Stimulated activated CD4-positive, alpha-beta T cell treated with anti-CD3 and anti-CD28 coated beads, Interleukin-15, amount 100 ng/mL, for 48 hours (primary cell): ENCODE results near the gene GPR158.

Experiments
- DNase-seq, 2 donors: peaks; one replicate each; pipeline ENCODE4 v3.0.0-alpha.2; 2020; ENCODE audit warnings: low read depth in 2 of 2

The GPR158 gene

DNA sequence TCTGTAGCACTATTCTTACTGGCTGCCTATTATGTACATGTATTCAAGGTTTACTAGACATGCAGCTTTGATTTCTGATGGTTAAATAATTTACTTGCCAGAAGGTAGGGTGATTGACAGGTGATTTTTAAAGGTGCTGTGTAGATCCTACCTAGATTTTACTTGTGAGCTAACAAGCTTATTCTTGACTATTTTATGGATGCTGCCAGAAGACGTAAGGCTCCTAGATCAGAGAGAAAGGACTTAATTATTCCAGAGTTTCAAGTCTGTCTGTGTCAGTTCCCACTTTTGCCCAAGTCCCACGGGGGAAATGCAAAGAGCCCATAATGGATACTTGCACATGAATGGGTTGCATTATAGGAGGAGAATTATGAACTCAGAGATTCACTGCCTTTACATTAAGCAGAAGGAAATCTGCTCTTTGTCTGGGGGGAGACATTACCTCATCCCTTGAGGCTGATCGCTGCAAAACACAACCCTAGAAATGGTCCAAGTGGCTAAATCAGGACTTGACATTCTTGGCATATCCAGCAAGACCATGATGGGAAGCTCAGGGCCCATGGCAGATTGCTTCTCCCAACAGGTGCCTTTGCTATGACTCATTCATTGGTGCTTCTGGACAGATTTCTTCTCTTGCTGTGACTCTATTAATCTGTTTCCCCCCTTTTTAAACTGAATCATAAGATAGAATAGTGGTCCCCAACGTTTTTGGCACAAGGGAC lies 32.1 kb downstream of the GPR158 start:
- DNase-seq = no peak

DNA sequence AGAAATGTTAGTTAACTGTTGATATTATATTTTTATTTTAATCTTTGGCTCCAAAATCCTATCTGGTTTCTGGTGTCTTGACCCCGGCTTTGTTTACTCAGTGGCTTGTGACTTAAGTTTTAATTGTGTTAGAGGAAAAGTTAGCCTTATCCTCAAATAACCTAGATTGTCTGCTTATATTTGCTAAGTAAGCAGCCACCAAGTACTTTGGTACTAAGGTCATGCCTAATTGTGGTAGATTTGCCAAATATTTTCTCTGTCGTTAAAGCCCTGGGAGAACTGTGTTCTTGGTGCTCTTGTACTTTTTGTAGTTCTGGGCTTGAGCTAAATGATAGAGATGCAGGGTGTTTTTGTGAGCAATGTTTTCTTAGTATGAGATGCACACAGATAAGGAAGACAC lies 34.8 kb downstream of the GPR158 start:
- no peak for DNase-seq

DNA sequence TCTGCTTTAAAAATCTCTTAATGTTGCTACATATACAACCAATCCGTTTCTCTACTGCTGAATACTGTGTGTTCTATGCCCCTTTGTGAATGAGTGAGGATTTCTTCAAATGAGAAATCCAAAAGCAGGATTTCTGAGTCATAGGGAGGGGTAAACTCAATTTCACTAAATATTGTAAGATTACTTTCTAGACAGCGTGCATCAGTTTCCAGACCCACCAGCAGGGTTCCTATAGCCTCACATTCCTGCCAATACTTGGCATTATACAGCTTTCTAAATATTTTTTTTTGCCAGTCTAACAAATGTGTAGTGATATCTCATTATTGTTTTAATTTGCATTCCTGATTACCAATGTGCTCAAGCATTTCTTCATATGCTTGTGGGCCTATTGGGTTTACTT lies 35.5 kb downstream of the GPR158 start:
- no peak for DNase-seq

DNA sequence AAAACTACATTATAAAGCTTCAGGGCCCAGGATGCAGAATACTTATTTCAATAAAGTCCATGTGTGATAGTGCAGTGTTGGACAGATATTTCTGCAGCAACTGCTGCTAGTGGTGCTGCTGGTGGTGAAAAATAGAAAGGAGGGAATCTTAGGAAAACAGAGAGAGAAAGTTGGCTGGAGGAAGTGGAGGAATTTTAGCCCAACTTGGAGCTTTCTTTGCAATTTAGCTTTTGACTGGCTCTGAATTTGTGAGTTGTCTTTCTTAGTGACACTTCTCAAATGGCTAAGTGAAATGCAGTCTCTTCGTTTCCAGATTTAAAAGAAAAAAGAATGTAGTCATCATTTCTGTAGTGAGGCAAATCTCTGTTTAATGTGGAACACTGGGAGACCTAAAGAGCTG lies 45.4 kb downstream of the GPR158 start:
- no peak for DNase-seq

DNA sequence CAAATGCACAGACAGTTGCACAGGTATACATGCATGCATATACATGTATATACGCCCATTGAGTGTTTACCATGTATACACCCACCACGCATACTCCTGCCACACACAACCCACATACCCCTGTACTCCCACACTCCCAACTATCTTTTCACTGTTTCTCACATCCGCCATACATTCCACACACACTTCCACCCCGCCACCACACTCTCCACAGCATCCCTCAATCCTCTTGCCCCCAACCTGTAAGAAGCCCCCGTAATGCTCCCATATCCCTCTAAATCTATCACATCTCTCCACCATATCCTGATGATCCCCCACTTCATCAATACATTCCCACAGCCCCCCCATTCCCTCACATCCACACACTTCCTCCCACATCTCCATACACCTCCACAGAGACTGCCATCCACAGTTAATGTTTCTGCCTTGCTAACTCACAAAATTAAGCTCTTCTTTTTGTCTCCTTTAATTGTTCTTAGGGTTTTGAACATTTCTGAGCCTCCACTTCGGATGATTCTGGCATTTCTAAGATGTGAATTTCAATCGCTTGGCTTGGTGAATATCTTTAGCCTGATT lies 47.4 kb downstream of the GPR158 start:
- no peak for DNase-seq

DNA sequence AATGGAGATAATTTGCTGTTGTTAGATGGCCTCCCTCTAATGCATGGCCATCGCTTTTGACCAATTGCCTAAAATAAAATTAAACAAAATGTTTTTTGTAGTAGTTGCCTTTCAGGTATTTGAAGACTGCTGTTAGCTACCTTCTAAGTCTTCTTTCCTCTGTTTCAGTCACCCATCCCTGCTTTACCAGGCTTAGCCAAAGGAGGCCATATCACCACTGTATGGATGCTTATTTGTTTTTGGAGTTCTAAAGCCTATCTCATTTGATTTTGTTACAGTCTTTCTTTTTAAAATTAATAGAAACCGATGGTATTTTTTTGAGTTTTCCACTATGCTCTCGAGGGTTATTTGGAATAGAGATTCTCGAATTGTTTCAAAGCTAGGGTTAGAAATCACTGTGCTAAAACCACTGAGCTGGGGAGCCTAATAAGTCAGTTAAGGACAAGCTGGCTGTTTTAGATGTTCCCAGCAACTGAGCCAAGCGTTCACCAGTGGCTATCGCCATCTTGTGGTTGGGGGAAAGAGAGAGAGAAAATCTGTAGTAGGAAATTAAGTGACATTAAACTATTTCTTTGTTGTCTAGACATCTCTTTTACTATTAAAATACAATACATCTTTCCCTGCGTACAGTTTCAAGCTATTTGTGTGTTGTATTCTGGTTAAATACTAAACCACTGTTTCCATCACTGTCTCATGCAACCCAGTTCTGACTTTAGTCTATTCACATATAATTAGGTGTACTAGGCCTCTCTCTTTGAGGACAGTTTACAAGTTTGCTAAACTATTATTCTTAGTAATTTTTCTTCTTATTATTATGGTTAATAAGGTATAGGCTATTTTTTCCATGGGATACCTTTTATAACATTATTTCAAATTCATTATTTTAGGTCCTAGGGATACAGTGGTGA lies 52.2 kb downstream of the GPR158 start:
- DNase-seq = no peak

DNA sequence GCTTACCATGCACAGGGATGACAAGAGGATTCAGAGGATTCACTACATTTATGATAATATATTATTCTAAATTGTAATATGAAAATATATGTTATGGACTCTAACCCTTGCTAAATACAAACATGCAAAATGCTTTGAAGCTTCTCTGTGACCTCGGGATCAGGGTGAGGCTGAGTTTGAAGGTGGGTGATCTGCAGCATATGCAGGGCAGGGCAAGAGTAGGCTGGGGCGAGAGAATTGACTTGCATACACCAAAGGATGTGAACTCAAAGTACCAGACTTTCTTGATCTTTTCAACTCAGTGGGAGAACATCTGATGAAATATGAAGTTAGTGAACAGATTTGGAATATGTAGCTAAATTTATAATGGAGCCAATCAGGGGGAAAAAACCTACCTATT lies 57.0 kb downstream of the GPR158 start:
- DNase-seq = no peak

DNA sequence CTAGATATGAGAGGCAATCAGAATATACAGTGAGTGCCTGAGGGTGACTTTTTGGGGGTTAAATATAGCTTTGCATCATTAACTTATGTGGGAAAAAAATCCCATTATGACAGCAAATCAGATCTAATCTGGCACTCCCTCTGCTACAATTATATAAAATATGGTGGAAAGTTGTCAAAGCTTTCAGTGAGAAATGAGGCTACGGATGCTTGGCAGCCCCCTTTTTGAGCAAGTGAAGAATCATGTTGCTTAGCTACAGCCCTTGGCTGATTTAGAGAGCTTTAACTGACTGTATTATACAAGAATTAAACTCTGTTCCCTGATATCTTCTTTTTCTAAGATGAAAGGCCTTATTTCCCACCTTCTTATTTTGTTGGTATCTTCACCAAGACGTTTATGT lies 57.4 kb downstream of the GPR158 start:
- no peak for DNase-seq

DNA sequence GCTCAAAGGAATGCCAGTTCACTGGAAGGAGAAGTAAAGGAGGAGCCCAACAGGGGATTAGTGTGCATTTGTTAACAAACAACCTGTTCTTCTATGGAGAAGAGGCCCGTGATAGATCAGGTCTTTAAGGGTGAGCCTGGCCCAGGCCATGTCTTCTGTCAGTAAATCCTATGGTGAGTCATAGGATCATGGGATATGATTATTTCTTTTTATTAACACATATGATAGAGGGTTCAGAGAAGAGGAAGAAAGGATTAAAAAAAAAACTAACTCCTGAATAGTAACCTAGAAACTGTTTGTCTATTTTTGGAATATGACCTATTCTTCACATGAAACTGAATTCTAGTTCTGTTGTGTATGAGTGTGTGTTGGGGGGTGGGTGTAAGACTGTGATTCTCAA lies 70.4 kb downstream of the GPR158 start:
- DNase-seq = no peak

DNA sequence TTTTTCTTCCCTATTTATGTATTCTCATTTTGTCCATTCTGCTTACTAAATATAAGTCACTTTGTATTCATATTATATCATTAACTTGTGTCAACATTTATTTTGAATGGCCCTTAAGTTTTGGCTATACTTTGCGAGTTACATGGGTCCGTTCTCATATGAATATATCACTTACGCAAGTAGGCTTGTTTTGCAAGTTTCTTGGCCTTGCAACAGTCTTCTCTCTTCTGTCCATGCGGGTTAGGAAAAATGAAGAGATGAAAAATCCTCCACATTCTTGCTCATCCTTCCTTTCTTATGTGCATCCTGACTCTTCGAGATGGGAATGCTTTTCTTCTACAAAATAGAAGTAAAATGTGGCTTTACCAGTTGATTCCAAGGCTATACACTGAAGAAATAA lies 82.8 kb downstream of the GPR158 start:
- no peak for DNase-seq

DNA sequence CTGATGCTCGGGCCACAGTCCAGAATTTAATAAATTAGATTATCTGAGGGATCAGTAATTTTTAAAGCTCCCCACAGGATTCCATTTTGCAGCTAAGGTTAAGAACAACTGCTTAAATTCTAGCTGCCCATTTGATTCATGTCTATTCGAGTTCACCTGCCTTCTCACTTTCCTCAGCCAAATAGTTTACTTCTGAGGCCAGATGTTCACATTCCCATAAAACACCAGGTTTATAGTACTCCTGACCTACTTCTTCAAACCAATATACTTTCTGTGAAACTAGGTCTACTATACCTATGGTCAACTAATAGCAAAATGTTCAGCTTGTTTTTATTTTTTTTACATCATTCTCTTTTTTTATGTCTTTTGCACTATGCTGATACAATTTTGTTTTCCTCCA lies 86.3 kb downstream of the GPR158 start:
- DNase-seq = no peak

DNA sequence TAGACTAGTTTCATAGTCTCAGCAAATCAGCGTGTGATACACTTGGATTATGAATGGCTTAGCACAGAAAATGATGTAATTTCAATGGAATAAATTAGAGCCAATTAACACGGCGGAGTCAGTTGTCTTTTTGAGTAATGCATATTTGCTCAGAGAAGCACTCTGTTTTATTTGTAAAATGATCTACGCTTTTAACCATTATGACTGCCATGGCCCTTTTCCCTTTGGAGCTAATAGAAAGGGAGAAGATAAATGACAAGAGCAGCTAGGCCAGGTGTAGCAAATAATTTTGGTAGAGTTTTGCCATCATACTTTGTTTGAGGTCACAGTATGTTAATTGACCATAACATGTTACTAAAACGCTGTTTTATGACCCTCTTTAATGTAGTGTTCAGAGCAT lies 86.8 kb downstream of the GPR158 start:
- DNase-seq = no peak

DNA sequence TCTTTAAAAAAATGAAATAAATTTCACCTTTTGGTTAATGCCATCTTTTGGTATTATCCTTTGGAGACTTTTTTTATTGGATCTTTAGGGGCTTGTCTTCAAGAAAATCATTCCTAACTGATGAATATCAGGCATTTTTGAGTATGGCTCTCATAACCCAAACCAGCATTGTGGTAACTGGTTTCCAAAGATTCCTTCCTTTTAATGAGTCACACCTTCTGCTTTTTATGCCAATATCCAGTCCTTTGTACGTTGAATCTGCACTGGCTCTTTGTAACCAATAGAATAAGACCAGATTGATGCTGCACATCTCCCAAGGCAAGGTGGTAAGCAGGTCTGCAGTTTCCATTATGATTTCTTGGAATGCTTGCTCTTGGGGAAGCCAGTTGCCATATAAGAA lies 89.1 kb downstream of the GPR158 start:
- DNase-seq = no peak

DNA sequence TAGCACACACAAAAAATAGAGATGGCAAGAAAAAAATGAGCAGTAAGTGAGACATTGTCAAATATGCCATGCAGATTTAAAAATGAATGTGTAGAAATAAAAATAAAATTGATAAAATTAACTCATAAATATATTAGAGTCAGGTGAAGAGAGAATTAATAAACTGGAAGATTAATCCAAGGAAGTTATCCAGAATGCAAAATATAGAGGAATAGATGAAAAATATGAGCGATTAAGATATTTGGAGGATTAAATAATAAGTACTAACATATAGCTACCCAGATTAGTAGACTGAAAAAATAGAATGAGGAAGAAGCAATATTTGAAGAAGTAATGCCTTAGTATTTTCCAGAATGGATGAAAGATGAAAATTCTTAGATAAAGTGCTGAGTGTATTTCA lies 103.4 kb downstream of the GPR158 start:
- no peak for DNase-seq

DNA sequence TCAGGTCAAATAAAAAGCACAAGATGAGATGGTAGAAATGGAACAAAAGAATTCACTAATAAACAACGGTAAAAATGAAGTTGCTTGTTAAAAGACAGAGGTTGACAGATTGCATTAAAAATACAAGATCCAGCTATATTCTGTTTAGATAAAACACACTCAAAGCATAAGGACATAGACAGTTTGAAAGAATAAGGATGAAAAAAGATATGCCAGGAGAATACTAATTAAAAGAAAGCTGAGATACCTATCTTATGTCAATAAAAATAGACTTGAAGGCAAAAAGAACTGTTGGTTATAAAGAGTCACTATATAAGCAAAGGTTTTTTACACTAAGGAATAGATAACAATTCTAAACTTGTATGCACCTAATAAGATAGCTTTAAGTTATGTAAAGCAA lies 105.3 kb downstream of the GPR158 start:
- no peak for DNase-seq

DNA sequence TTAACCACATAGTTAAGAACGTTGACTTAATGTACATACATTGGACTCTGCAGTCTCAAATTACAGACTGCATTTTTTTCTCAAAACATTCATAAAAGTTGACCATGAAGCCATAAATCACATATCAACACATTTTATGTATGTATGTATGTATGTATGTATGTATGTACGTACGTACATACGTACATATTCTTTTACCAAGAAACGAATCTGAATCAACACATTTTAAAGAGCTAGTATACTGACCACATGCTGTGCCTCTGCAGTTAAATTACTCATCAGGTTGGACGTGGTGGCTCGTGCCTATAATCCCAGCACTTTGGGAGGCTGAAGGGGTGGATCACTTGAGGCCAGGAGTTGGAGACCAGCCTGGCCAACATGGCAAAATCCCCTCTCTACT lies 105.8 kb downstream of the GPR158 start:
- DNase-seq = no peak

DNA sequence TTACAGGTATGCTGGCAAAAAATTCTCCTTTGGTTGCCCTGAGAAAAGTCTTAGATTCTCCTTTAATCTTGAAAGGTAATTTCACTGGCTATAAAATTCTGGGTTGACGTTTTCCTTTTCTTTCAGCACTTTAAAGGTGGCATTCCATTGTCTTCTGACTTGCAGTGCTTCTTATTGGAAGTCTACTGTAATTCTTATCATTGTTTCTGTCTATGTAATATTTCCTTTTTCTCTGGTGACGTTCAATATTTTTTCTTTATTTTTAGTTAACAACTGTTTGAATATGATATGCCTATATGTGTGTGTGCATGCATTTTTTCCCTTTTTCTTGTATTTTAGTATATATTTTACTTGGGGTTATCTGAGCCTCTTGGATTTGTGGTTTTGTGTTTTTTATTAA lies 111.0 kb downstream of the GPR158 start:
- no peak for DNase-seq

DNA sequence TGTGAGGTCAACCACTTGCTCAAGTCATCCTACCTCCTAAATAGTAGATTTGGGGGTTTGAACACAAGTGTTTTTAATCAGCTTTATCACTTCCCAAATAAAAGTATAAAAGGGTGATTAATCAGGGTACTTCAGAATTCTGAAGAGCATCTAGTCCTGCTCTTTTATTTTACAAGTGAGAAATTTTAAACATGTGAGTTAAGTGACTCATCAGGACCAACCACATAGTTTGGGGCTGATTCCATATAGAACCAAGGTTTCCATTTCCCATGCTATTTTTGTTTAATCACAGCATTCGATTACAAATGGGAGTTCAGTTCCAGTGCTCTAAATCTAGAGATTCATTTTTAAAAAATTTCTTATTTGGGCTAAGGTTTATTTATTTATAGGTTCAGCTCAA lies 113.4 kb downstream of the GPR158 start:
- no peak for DNase-seq

DNA sequence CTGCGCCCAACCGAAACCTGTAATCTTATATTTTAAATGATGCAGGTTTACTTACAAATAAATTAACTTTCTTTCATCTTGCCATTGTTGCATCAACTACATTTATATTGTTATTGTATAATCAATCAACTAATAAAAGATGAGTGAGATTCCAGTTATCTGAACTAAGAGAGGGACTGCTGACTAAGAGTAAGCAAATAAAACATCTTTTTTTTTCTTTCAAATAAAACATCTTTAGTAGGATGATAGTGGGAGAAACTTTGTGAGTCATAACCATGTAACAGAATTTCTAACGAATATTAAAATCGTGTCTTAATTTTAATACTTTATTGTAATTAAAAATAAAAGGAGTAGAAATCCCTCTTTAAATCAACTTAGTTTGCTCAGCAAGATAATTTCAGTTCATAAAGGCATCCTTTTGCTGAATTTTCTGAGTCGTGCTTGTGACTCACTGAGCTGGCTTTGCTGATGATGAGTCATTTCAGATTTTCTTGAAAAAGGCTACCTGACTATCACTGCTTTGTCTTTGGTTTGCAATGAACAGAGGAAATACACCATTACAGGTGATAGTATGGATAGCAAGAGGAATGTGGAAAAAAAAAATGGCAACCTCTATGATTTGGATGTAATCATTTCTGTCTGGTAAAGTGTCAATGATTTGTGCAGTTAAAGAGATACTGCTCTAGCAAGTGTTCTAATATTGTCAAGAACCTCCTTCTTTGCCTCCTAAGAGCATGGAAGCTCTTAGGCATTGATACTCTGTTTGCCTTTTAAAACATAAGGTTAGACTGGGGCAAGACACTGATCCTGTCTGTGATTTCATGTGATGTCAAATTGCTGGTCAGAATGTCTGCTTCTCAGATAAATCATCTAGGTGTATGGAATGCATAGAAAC lies 119.5 kb downstream of the GPR158 start:
- no peak for DNase-seq

DNA sequence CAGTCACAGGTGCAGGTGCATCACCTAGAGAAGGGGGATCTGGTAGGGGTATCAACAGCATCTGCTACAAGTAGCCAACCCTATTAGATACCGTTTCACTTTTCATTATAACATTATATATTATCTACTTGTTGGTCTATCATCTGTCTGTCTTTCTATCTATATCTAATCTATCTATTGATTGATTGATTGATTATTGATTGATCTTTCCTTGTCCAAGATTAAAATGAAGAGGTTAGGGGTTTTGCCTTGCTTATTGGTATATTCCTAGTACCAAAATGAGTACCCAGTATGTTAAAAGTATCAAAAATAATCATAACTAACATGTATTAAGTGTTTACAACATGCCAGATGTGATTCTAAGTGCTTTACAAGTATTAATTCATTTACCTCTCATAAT lies 121.5 kb downstream of the GPR158 start:
- DNase-seq = no peak

DNA sequence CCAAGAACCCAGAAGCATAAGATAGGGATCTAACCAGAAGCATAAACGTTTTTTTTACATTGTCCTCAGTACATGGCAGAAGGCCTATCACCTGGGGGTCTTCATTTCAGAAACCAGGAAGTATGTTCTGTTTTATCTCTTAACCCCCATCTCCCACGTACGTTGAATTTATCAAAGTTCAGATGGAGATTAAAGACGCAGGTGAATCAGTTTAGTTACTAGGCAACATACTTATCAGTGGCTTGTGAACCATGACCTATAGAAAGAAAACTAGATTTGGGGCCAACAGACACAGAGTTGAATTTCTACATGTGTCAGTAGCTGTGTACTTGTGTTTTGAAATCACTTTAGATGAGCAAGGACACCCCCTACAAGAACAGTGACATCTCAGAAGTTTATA lies 122.7 kb downstream of the GPR158 start:
- DNase-seq = no peak

DNA sequence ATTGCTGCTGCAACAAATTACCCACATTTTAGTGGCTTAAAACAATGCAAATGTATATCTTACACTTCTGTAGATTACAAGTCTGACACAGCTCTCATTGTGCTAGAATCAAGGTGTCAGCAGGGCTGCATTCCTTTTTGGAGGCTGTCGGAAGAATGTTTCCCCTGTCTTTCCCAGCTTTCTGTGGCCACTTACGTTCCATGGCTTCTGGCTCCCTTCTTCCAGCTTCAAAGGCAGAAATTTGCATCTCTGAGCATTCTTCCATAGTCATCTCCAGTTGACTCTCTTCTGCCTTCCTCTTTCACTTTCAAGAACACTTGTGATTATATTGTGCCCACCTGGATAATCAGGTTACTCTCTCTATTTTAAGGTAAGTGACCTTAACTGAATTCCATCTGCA lies 125.3 kb downstream of the GPR158 start:
- no peak for DNase-seq
